GM18909 (cell line): ENCODE measurements around the gene GLT1D1.
A peak's percentile ranks its signal among the peaks of the same experiment; 100 is the strongest.

Experiments used
- ATAC-seq: cut with Tn5 transposase; IDR thresholded peaks from one replicate; pipeline ENCODE4 v1.9.1; 2021; ENCODE audit warnings: mild to moderate bottlenecking; ENCODE audit not compliant: unreplicated experiment, poor library complexity

The GLT1D1 gene

DNA sequence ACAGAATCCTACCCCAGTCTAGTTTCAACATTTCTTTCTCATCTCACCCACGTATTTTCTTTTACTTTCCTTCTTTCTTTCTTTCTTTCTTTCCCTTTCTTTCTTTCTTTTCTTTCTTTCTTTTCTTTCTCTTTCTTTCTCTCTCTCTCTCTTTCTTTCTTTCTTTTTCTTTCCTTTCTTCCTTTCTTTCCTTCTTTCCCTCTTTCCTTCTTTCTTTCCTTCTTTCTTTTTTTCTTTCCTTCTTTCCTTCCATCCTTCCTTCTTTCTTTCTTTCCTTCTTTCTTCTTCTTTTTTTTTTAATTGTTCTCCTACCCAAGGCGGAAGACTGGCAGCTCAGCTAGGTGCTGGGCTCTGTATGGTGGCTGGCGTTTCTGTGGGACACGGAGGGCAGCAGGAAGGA, 55.0 kb downstream of the GLT1D1 start:
- no peak for ATAC-seq

DNA sequence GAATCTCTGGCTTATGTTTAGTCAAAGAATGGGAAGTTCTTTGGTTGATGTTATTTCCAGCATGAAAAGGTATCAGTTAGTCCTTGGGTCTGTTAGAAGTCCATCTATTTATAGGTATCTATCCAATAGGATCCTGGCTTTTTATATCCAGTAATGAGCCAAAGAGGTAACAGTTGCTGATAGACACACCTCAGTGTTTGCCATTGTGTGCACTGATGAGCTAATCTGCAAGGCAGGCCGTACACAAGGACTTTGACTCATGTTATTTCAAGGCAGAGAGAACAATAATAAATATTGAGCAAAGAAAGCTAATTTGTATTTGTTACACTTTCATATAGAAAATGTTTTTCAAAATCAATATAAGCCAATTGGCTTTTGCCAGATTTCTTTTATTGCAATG, 56.4 kb downstream of the GLT1D1 start:
- ATAC-seq = no peak

GRCh38 chr12:128910629-128911028, 57.4 kb downstream of the GLT1D1 start:
- ATAC-seq = no peak

GRCh38 chr12:128911861-128912260, 58.6 kb downstream of the GLT1D1 start:
- ATAC-seq = no peak

DNA sequence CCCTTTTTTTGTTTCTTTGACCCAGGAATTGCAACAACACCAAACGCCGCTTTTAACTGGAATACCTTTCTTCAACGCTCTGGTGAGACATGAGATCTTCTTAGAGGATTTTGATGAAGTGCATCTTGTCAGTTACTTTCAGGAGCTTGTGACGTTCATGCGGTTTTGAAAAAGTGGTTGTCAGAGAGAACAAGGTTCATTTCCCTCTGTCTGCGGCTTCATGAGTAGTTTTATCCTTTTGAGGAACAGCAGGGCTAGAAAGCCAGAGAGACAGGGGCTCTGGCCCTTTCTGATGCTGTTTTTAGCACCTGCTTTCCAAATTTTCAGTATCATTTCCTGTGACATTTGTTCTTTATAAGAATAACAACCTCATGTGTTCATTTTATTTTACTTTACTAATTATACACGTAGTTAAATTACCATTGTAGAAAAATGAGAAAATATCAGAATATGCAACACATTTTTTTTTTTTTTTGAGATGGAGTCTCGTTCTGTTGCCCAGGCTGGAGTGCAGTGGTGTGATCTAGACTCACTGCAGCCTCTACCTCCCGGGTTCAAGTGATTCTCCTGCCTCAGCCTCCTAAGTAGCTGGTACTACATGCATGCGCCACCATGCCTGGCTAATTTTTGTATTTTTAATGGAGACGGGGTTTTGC, 61.8 kb downstream of the GLT1D1 start:
- ATAC-seq = peak; percentile 90

DNA sequence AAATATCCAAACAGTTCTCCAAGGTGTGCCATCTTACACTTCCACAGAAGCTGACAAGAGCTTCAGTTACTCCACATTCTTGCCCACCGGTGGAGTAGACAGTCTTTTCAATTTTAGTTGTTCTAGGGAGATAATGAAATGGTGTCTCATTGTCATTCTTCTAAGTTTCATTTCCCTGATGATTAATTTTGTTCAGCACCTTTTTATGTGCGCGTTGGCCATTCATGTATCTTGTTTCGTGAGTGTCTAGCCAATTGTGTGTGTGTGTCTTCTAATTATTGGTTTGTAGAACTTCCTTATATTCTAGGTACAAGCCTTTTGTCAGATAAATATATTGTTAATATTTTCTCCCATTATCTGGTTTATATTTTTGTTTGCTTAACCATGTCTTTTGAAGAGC, 63.1 kb downstream of the GLT1D1 start:
- no peak for ATAC-seq

DNA sequence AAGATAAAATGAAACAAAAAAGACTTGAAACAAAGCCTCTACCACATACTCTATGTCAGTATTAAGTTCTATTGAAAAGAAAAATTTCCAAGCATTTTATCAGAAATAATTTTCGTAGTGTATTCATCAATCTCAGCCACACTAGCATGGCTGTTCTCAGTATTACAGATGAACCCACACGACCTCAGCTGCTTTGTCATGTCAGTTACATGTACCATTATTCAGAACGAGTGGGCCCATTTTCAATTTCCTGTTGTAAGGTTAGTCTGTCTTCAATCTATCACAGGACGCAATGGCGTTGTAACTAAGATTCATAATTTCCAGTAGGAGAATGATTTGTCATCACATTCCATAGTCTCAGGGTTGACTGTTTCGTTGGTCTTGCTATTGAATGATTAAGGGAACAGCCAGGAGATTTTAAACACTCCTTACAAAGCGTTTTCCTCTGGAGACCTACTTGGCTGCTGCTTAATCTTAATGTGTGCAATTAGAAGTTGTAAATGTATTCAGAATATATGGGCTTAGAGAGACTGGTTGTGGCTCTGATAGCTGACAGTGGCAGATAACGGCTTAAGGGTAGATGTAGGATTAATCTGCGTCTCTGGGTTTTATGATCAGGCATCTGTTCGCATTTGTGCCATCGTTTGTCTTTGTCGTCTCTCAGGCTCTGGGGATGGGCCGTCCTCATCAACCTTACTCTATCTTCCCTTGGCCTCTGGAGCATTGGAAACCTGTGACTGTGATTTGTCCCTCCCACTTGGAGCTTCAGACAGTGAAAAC, 65.4 kb downstream of the GLT1D1 start:
- no peak for ATAC-seq

DNA sequence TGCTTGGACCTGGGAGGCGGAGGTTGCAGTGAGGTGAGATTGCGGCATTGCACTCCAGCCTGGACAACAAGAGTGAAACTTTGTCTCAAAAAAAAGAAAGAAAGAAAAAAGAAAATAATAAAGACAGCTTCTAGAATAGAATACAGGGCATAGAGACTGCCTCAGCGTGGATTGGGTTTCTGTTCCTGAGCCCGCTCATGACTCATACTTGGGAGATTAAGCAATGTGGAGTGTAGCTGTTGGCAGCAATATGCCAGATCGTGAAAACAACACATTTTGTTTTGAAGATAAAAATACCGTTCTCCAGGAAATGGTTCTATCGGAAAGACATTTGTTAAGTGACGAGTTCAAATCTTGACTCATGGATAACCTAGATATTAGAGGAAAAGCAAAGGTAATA, 67.2 kb downstream of the GLT1D1 start:
- ATAC-seq = no peak

GRCh38 chr12:128928361-128928760, 75.1 kb downstream of the GLT1D1 start:
- ATAC-seq = no peak

DNA sequence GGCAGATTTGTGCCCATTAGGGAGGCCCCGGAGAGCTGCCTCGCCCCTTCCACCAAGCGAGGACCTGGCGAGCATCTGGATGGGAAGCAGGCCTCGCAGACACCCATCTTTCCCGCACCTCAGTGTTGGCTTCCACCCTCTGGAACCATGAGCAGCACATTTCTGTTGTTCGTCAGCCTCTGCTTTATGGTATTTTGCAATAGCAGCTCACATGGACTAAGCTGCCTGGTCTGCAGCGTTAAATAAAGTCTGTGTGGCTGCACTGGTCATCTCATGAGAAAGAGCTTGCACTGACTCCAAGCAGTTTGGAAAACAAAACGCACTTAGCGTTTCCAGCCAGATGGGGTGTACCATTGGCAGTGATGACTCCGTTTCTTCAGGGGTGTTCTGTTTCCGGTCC, 75.8 kb downstream of the GLT1D1 start:
- no peak for ATAC-seq

- ATAC-seq = no peak
These were observed 77.3 kb downstream of the GLT1D1 start for GRCh38 chr12:128930606-128931005.

- no peak for ATAC-seq
These were observed 79.2 kb downstream of the GLT1D1 start for GRCh38 chr12:128932521-128932920.

- ATAC-seq = no peak
These were observed 79.8 kb downstream of the GLT1D1 start for GRCh38 chr12:128933039-128933438.

DNA sequence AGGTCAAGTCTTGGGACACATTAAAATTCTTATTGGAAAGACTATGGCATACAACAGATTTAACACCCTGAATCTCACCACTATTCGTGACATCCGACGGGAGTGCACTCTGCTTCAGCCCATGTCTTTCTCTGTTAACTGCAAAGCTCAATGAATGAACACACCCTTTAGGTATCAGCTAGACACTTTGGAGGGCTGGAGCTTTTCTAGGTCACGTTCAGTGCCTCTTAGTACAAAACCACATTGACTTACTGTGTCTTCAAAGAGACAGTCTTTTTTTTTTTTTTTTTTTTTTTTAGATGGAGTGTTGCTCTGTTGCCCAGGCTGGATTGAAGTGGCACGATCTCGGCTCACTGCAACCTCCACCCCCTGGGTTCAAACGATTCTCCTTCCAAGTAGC, 80.6 kb downstream of the GLT1D1 start:
- ATAC-seq = no peak

DNA sequence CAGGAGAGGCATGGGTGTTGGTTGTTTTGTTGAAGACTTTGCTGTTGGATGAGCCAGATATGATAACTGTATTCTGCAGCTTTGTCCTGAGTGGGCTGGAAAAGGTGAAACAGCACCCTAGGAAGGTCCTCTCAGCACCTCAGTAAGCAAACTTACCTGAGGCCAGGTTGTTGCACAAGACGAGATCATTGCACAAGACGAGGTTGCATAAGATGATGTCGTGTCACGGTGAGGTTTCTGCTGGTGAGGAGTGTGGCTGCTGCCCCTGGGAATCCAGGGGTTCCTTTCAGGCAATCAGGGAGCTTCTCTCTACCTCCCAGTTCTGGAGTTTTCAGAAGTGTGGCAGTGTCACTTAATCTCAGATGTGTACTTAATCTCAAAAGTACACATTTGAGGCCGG, 85.6 kb downstream of the GLT1D1 start:
- ATAC-seq = no peak

- no peak for ATAC-seq
These were observed 87.0 kb downstream of the GLT1D1 start for GRCh38 chr12:128940090-128940888.

DNA sequence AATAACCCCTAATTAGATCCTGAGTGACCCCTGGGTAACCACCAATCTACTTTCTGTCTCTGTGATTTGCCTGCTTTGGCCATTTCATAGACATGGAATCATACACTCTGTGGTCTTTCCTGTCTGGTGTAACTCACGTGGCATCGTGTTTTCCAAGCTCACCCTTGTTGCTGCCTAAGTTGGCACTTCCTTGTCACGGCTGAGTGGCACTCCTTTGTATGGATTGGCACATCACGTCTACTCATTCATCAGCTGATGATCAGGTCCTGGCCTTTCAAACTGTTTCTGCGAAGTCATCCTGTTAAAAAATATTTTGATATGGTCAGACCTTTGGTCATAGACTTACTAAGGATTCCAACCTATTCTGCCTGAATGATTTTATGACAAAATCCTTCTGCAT, 87.7 kb downstream of the GLT1D1 start:
- no peak for ATAC-seq

DNA sequence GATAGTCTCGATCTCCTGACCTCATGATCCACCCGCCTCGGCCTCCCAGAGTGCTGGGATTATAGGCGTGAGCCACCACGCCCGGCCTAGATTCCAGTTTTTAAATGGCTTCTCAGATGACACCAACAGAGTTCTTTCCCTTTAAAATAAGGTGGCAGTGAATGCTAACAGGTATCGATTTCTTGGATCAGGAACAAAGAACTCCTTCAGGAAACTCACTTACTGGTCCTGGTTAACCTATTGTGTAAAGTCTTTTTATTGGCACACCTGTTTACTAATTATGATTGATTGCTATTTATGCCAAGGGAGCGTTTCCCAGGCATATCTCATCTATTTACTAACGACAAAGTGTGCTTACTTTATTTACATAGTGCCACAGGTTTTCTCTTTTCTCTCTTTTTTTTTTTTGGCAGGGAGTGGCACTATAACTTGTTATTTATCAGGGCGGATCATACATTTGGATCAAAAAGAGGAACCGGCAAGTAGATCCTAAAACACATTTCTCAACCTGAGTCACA, 89.7 kb downstream of the GLT1D1 start:
- ATAC-seq = no peak

DNA sequence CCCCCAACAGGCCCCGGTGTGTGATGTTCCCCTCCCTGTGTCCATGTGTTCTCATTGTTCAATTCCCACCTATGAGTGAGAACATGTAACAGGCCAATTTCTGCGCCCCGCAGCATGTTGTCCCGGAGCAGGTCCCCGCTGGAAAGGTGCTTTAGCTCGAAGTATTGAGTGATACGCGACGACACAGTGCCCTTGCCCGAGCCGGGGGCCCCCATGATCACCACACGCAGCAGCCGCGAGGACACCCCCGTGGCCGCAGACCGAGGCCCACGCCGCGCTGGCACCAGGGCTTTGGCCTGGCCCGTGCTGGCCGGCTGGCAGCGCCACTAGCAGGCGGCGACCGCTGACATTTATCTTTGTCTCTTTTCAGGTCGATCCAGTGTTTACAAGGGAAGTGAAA, 91.7 kb downstream of the GLT1D1 start:
- no peak for ATAC-seq

GRCh38 chr12:128947209-128947608, 93.9 kb downstream of the GLT1D1 start:
- ATAC-seq = no peak

DNA sequence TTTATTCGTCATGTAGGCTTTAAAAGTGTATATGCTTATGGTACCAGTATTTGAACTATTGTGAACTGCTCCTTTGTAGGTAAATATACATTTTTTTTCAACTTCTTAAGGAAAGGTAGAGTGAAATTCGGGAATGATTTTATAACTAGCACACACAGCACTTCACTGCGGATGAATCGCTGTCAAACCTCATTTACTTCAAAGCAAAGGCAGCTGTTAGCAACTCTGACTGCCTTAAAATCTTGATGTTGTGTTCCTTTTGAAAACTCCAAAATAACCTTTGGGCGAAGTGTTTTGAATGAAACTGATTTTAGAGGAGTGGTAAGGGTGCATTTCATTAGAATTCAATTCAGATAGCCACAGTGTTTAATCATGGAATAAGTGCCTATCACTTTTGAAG, 95.8 kb downstream of the GLT1D1 start:
- no peak for ATAC-seq
